T follicular helper cell (primary cell): Measurements from ENCODE around the gene ASGR2.
A peak's percentile ranks its signal among the peaks of the same experiment; 100 is the strongest.
"Not testable (repeated sequence)": the region's sequence is repeated elsewhere in the genome, so short reads cannot be mapped to it uniquely, and the experiment has no call there.

Experiments used
- DNase-seq: peaks from one replicate; pipeline ENCODE4 v3.0.0-alpha.2; 2020; ENCODE audit warnings: low read depth

Gene ASGR2

DNA sequence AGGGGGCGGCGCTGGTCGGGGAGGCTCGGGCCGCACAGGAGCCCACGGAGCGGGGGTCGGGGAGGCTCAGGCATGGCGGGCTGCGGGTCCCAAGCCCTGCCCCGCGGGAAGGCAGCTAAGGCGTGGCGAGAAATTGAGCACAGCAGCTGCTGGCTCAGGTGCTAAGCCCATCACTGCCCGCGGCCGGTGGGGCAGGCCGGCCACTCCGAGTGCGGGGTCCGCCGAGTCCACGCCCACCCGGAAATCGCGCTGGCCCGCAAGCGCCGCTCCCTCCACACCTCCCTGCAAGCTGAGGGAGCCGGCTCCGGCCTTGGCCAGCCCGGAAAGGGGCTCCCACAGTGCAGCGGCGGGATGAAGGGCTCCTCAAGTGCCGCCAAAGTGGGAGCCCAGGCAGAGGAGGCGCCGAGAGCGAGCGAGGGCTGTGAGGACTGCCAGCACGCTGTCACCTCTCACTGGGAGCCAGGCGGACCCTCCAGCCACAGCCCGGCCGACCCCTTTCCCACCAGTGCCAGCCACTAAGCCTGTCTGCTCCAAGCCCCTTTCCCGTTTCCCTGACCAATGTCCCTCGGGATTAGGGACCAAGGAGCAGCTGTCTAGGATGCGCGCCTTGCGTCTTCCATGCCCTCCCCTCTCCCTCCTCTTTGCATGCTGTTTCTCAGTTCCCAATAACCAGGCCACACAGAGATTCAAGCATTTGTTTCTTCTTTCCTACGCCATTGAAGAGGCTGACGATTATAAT, 13.8 kb downstream of the ASGR2 start:
- DNase-seq, result not testable (repeated sequence)

GRCh38 chr17:7098802-7099459, 15.7 kb downstream of the ASGR2 start:
- DNase-seq, result no peak

GRCh38 chr17:7097940-7098339, 16.7 kb downstream of the ASGR2 start:
- no peak for DNase-seq

- no peak for DNase-seq
These were observed 19.0 kb downstream of the ASGR2 start for GRCh38 chr17:7095625-7096024.

- no peak for DNase-seq
These were observed 20.0 kb downstream of the ASGR2 start for GRCh38 chr17:7094652-7095019.

GRCh38 chr17:7091311-7092005, 23.2 kb downstream of the ASGR2 start:
- DNase-seq, result peak; percentile 6

DNA sequence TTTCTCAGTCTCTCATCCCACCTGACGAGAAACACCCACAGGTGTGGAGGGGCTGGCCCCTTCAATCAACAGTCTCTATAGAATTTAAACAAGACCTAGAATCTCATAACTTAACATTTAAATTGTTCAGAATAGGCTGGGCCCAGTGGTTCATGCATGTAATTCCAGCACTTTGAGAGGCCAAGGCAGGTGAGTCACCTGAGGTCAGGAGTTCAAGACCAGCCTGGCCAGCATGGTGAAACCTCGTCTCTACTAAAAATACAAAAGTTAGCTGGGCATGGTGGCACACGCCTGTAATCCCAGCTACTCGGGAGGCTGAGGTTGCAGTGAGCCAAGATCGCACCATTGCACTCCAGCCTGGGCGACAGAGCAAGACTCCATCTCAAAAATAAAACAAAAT, 25.1 kb downstream of the ASGR2 start:
- not testable (repeated sequence) for DNase-seq

- DNase-seq, result not testable (repeated sequence)
These were observed 26.2 kb downstream of the ASGR2 start for GRCh38 chr17:7088442-7088841.

DNA sequence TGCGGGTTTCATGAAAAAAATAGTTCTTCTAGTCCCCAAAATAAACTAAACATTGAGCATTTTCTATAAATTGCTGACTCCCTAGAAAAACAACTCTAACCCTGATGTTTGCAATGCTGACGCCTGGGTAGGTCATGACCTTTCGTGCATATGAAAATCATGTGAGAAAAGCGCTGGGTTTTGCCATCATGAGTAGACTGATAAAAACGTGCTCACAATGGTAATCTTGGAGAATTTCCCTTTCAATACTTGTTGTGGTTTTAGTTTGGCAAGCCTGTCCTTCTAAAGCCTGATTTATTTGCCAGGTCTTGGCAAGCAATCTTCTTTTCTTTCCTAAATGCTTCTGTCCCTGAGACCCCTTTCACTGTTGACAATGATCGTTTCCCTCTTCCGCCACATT, 30.5 kb downstream of the ASGR2 start:
- no peak for DNase-seq

GRCh38 chr17:7083592-7083991, 31.0 kb downstream of the ASGR2 start:
- DNase-seq, result no peak

DNA sequence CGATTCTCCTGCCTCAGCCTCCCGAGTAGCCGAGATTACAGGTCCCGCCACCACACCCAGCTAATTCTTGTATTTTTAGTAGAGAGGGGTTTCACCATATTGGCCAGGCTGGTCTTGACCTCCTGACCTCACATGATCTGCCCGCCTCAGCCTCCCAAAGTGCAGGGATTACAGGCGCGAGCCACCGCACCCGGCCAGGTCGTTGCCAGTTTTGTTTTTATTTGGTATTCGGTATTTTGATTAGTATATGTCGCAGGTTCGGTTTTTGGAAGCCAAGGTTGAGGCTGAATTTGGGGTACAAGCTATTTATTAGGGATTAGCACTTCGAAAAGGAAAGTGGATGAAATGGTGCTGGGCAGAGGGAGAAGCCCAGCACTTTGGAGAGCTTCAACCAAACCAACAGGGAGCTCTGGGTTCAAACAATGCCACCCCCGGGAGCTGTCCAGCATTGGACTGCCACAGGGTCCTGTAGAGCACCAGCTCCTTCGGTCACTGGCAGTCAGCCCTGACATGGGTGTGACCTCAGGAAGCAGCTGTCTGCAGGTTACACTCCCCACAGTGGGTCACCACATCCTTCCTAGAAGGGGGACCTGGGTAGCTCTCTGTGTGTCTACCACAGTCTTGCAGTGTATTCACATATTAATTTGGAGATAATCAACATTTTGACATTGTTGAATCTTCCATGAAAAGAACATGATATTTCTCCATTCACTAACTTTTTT, 33.1 kb downstream of the ASGR2 start:
- no peak for DNase-seq

DNA sequence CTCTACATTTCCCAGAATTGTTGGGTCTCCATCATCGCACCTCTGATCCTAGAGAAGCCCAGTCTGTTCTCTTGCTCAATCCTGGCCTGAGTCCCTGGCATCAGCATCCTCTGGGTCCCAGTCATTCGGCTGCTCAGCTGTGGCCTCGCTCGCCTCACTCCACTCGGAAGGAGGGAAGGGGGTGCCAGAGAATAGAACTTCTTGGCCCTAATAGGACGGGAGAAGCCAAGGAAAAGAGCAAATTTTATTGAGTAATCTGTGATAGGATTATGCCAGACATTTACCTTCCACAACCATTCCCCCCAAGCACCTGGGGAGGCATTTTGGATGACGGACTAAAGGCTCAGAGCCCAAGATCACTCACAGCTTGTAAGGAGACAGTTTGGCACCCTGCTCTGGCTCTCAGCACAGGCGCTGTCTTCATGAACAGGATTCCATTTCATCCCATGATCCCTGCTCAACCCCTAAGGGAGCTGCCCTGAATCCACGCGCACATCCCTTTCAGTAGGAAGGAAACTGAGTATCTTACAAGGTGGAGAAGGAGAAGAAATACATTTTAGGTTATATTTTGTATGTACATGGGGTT, 34.1 kb downstream of the ASGR2 start:
- DNase-seq, result no peak

- DNase-seq, result no peak
These were observed 34.8 kb downstream of the ASGR2 start, which contains the start of gene CLEC10A for GRCh38 chr17:7079581-7080455. Gene CLEC10A (minus strand): TSS chr17:7080251. CDS start chr17:7078812, 1,439 bp downstream.

DNA sequence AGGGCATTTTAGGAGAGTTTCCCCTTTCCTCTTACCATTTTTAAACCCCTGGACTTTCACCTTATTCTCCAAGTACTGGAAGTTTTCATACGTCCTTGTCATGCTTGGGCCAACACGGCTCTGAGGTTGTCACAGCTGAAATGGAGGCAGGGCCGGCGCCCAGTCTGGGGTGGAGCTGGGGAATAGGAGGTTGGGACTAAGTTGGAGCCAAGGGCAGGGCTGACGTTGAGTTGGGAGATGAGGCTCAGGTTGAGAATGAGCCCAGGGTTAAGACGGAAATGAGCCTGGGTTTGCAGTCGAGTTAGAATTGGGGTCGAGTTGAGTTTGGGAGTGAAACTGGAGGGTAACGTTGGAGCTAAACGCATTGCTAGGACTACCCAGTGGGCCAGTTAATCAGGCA, 35.9 kb downstream of the ASGR2 start:
- DNase-seq, result no peak

DNA sequence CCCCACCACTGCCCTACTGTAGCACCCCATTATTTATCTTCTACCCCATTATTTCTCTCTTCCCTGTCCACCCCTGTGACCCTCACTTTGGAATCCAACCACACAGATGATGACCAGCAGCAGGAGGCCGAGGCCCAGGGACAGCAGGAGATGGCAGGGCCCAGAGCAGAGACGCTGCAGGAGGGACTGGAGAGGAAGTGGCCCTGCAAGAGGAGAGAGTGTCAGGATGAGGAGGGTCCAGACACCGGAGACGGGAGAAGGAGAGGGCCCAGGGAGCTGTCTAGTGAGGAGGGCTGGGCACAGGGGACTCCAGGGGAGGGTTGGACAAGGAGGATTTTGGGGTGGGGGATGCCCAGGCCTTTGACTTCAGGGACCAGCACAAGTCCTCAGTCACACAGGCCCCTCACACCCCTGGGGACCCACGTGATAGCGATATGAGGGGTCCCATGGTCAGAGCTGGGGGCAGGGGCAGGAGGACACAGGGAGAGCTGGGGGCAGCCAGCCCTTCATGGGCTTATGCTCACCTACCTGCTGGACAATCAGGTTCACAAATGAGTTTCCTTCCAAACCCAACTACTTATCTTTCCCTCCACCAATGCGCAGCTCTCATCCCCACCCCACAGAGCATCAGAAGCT, 36.6 kb downstream of the ASGR2 start:
- no peak for DNase-seq

DNA sequence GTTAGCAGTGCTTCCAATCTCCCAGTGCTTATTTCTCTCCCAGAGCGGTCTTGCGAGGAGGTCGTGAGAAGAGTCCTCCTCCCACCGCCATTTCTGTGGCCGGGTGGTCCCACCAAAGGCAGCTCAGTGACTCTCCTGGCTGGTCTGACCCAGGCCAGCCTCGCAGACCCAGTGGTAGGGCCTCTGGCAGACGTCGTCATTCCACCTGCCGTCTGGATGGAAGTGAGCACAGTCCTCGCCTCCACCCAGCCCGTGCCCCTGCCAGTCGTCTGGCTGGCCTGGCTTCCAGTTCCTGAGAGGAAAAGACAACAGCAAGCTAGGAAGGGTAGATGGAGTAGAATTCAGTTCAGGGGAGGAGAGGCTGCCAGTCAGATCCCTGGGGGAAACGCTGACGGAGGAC, 39.7 kb downstream of the ASGR2 start:
- DNase-seq, result no peak

DNA sequence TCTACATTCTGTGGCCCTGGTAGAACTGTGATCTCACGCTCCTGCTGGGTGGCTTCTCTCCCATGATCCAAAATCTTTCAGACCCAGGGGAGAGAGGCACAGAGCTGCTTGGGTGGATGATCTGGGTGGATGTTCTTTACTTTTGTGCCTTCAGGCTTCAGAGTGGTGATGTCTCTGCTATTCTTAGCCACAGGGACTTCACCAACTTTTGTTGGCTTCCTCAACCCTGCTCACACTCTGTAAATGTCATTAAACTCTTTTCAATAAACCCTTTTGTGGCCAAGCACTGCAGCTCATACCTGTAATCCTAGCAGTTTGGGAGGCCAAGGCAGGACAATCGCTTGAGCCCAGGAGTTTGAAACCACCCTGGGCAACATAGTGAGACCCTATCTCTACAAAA, 42.2 kb downstream of the ASGR2 start:
- no peak for DNase-seq

DNA sequence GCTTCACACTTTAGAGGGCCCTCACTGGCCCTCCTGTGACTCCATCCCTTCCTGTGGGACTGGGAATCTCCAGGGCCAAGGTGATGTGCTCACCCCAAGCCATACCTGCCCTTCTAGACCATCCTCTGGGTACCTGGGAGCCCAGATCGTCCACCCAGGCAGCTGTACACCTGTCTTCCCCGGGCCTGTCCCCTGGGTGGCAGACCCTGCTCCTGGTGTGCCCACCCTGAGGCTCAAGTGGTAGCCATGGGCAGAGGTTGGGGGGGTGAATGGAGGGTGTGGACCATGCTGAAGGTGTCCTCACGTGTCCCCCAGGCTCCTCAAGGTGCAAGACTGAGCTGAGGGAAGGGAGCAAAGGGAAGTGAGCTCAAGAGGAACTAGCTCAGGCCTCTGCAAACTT, 43.9 kb downstream of the ASGR2 start:
- no peak for DNase-seq

DNA sequence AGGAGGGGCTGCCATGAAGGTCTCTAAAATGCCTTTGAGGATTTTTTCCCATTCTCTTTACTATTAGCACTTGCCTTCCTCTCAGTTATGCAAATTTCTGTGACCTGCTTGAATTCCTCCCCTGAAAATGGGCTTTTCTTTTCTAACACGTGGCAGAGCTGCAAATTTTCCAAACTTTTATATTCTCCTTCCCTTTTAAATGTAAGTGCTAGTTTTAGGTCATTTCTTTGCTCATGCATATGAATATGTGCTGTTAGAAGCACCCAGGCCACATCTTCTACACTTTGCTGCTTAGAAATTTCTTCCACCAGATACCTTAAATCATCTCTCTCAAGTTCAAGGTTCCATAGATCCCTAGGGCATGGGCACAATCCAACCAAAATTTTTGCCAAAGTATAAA, 46.4 kb downstream of the ASGR2 start:
- DNase-seq, result no peak

DNA sequence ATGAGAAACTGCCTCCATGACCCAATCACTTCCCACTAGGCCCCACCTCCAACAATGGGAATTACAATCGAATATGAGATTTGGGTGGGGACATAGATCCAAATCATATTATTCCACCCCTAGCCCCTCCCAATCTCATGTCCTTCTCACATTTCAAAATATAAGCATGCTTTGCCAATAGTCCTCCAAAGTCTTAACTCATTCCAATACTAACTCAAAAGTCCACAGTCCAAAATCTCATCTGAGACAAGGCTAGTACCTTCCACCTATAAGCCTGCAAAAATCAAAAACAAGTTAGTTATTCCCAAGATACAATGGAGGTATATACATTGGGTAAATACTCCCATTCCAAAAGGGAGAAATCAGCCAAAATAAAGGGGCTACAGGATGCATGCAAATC, 47.4 kb downstream of the ASGR2 start:
- no peak for DNase-seq

GRCh38 chr17:7064261-7064660, 50.4 kb downstream of the ASGR2 start:
- no peak for DNase-seq
